Measurements from ENCODE around the gene WIPF2. TPM values are rescaled to one million over a fixed set of nuclear protein-coding genes. Genes with fewer than 3 reads are reported as not detected.

WIPF2 gene
- total RNA-seq, 1 donor from 2014 or later = 5.7 TPM

DNA sequence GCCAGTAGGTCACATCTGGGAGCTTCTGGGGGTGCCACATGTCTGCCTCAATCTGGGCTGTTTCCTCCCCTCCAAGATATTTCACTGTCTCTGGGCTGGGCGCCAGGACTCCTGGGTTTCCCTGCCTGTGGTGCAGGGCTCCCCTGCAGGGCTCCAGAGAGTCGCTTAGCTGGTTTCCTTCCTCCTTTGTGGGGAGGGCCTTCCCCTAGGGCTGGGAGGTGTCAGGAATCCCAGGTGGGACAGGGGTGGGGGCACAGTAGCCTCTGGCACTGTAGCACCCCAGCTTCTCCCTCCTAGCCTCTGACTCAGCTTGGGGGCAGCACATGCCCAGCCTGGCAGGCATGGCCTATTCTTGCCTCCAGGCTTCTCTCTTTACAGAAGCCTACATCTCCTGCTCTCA, 92.5 kb downstream of the WIPF2 start:
- Histone ChIP-seq H3K9ac (ENCODE audit: low read depth in 1 of 3, low read length in 3 of 3) (peak overlapping the region; percentile 76 to 90 (median 79)), H3K36me3 (ENCODE audit: control insufficient read depth in 3 of 3, insufficient read depth in 3 of 3, low read length in 3 of 3) (no peaks in the 10 kb centered on the region), H3K27ac (ENCODE audit: low read depth, low read length) (peak overlapping the region; percentile 99), H3K4me3 (ENCODE audit: low read length in 3 of 3) (peak overlapping the region in 2 of 3 donors; percentile 41 to 58), H3K9me3 (ENCODE audit: control insufficient read depth in 3 of 3, low read length in 3 of 3) (no peaks in the 10 kb centered on the region), H3K4me1 (ENCODE audit: control insufficient read depth in 3 of 3, insufficient read depth in 3 of 3, low read length in 3 of 3) (peaks cover 94 to 99% (median 94%) of the 10 kb centered on the region in 3 donors), H3K27me3 (ENCODE audit: control insufficient read depth in 3 of 3, insufficient read depth in 3 of 3, low read length in 3 of 3) (no peaks in the 10 kb centered on the region)

DNA sequence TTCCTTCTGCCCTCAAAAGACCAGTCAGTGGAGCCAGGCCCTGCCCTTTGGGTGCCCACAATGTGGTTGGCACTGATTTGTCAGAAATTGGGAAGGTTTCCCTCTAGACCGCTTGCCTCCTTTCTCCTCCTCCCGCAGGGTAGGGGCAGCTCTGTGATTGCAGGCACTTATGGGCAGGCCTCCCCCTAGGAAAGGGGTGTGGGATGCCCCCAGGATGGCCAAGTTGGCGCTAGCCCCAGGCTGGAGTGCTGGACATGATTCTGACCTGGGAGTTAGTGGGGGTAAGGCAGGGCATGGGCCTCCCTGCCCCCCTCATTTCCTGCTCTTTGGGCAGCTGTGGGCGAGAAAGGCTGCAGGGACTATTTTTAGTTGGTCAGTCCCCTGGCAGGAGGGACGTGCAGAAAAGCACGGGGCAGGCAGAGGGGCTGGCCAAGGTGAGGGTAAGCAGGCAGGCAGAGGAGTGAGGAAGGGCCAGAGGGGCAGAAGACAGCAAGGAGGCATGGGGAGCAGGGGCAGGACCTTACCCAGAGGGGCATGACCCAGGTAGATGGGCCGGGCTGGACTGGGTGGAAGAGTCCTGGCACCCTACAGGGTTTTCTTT, 93.1 kb downstream of the WIPF2 start:
- Histone ChIP-seq H3K4me1 (ENCODE audit: control insufficient read depth in 3 of 3, insufficient read depth in 3 of 3, low read length in 3 of 3) (peaks cover 95 to 99% (median 98%) of the 10 kb centered on the region in 3 donors), H3K4me3 (ENCODE audit: low read length in 3 of 3) (peak overlapping the region; percentile 38 to 58 (median 56)), H3K27me3 (ENCODE audit: control insufficient read depth in 3 of 3, insufficient read depth in 3 of 3, low read length in 3 of 3) (no peaks in the 10 kb centered on the region)

DNA sequence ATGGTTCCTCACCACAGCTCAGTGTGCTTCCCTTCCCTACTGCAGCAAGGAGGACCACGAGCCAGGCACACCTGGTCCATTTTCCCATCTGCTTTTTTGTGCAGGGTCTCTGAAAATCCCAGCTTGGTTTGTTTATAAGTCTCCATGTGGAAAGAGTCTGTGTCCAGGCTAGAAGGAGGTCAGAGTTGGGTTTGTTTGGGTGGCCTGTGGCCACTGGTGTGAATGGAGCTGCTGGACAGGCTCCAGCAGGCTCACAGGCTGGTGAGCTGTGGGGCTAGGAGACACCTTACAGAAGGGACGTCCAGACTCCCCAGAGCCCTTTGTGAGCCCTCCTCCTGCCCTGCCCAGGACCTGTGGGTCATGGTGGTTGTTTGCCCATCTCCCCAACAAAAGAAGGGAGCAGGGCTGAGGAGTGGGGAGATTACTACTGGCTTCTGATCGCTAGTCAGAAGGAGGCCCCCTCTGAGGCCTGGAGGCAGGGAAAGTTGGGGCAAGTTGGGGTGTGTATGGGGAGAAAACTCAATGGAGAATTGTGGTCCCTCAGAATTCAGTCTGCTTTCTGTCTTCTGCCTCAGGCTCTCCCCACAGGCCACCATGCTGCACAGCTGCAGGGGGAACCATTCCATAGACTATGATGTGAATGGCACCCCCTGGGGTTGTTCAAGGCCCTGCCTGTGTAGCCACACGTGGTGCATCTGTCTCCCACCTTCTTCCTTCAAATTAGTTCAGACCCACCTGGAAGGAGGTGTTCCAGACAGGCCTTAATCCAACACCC, 94.0 kb downstream of the WIPF2 start:
- Histone ChIP-seq H3K9ac (ENCODE audit: low read depth in 1 of 3, low read length in 3 of 3) (peak overlapping the region; percentile 76 to 90 (median 77)), H3K4me3 (ENCODE audit: low read length in 3 of 3) (peak overlapping the region; percentile 38 to 58 (median 56)), H3K27me3 (ENCODE audit: control insufficient read depth in 3 of 3, insufficient read depth in 3 of 3, low read length in 3 of 3) (no peaks in the 10 kb centered on the region), H3K27ac (ENCODE audit: low read depth, low read length) (peak overlapping the region; percentile 99), H3K9me3 (ENCODE audit: control insufficient read depth in 3 of 3, low read length in 3 of 3) (no peaks in the 10 kb centered on the region), H3K4me1 (ENCODE audit: control insufficient read depth in 3 of 3, insufficient read depth in 3 of 3, low read length in 3 of 3) (peaks cover 93 to 97% (median 96%) of the 10 kb centered on the region in 3 donors), H3K36me3 (ENCODE audit: control insufficient read depth in 3 of 3, insufficient read depth in 3 of 3, low read length in 3 of 3) (no peaks in the 10 kb centered on the region)

More for the DNA sequence above, 93.1 kb downstream of the WIPF2 start:
- Histone ChIP-seq H3K36me3 (ENCODE audit: control insufficient read depth in 3 of 3, insufficient read depth in 3 of 3, low read length in 3 of 3) (no peaks in the 10 kb centered on the region), H3K9me3 (ENCODE audit: control insufficient read depth in 3 of 3, low read length in 3 of 3) (no peaks in the 10 kb centered on the region), H3K27ac (ENCODE audit: low read depth, low read length) (peak overlapping the region; percentile 99), H3K9ac (ENCODE audit: low read depth in 1 of 3, low read length in 3 of 3) (peak overlapping the region; percentile 76 to 90 (median 79))

DNA sequence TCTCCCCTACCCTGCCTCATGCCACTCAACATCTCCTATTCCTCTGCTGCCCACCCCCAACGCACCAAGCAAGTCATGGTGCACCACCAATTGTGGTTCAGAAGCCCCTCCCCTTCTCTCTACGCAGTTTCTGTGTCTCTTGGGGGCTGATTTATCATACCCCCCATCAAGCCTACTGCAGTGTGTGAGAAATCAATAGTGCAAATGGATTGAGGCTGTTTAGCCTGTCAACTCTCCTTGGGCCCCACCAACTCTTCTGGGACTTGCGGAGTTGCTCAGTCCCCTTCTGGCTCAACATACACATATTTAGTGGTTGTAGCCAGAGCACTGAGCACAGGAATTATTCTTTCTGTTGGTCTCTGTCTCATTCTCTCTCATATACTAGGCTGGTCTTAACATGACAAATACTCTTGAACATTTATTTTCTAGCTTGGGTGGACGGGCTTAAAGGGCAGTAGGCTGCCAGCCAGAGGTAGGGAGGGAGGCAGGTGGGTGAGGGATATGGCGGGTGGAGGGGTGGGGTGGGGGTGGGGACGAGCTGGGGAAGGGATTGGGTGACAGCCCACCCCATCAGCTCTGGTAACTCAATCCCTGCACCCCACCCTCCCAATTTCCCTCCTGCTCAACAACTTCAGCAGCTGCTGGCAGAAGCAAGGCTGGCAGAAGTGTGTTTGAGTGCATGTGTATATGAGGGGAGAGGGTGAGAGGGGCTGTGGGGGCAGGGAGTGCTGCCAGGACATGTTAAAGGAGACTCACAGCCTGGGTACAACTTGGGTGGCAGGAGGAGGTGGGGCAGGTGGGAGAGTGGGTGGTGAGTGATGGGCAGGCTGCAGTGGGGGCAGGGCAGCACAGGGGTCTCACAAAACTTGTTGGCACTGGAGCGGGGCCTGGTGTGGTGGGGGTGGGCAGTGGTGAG, 94.8 kb downstream of the WIPF2 start:
- H3K36me3 ChIP-seq (ENCODE audit: control insufficient read depth in 3 of 3, insufficient read depth in 3 of 3, low read length in 3 of 3) = no peaks in the 10 kb centered on the region
- H3K9ac ChIP-seq (ENCODE audit: low read depth in 1 of 3, low read length in 3 of 3) = peak overlapping the region; percentile 76 to 90 (median 77)
- H3K4me3 ChIP-seq (ENCODE audit: low read length in 3 of 3) = peak overlapping the region in 2 of 3 donors; percentile 13 to 35
- H3K9me3 ChIP-seq (ENCODE audit: control insufficient read depth in 3 of 3, low read length in 3 of 3) = no peaks in the 10 kb centered on the region
- H3K27ac ChIP-seq (ENCODE audit: low read depth, low read length) = peak overlapping the region; percentile 99
- H3K4me1 ChIP-seq (ENCODE audit: control insufficient read depth in 3 of 3, insufficient read depth in 3 of 3, low read length in 3 of 3) = peaks cover 87 to 91% (median 90%) of the 10 kb centered on the region in 3 donors
- H3K27me3 ChIP-seq (ENCODE audit: control insufficient read depth in 3 of 3, insufficient read depth in 3 of 3, low read length in 3 of 3) = no peaks in the 10 kb centered on the region

DNA sequence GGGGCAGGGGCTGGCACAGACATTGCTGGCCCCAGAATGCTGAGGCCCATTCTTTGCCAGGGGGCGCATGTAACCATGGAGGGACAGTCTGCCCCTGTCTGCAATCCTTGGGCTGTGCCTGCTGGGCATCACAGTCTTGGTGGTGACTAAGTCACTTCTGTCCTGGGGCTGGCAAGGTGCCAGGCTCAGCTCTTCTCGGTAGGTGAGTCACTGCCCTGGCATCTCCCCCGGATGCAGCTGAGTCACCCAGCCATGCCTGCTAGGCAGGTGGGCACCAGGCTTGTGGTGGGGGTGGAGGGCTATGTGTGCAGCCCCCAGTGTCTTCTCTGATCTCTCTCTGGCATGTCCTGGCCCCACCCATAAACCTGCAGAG, 95.5 kb downstream of the WIPF2 start:
- Histone ChIP-seq H3K36me3 (ENCODE audit: control insufficient read depth in 3 of 3, insufficient read depth in 3 of 3, low read length in 3 of 3) (no peaks in the 10 kb centered on the region), H3K27ac (ENCODE audit: low read depth, low read length) (peak overlapping the region; percentile 99), H3K9me3 (ENCODE audit: control insufficient read depth in 3 of 3, low read length in 3 of 3) (no peaks in the 10 kb centered on the region), H3K27me3 (ENCODE audit: control insufficient read depth in 3 of 3, insufficient read depth in 3 of 3, low read length in 3 of 3) (no peaks in the 10 kb centered on the region), H3K9ac (ENCODE audit: low read depth in 1 of 3, low read length in 3 of 3) (peak overlapping the region in 2 of 3 donors; percentile 50 to 66), H3K4me1 (ENCODE audit: control insufficient read depth in 3 of 3, insufficient read depth in 3 of 3, low read length in 3 of 3) (peaks cover 84 to 89% (median 87%) of the 10 kb centered on the region in 3 donors), H3K4me3 (ENCODE audit: low read length in 3 of 3) (peak overlapping the region in 1 of 3 donors; percentile 35)

DNA sequence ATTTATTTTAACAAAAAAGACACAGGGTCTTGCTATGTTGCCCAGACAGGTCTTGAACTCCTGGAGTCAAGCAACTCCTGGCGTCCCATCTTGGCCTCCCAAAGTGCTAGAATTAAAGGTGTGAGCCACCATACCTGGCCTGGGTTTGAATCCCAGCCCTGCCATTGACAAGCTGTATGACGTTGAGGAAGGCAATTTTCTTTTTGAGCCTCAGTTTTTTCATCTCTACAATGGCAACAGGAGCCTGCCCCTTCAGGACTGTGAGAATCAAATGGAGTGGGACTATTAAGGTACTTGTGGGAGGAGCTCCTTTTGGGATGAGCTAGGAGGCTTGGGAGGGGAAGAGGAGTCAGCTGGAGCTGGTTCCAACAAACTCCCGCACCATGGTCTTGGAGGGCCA, 96.1 kb downstream of the WIPF2 start:
- H3K36me3 ChIP-seq (ENCODE audit: control insufficient read depth in 3 of 3, insufficient read depth in 3 of 3, low read length in 3 of 3) = no peaks in the 10 kb centered on the region
- H3K4me1 ChIP-seq (ENCODE audit: control insufficient read depth in 3 of 3, insufficient read depth in 3 of 3, low read length in 3 of 3) = peaks cover 83 to 88% (median 86%) of the 10 kb centered on the region in 3 donors
- peak overlapping the region; percentile 99 for H3K27ac ChIP-seq (ENCODE audit: low read depth, low read length)
- H3K9ac ChIP-seq (ENCODE audit: low read depth in 1 of 3, low read length in 3 of 3) = peak overlapping the region in 2 of 3 donors; percentile 98 to 99
- no peaks in the 10 kb centered on the region for H3K9me3 ChIP-seq (ENCODE audit: control insufficient read depth in 3 of 3, low read length in 3 of 3)
- no peaks in the 10 kb centered on the region for H3K27me3 ChIP-seq (ENCODE audit: control insufficient read depth in 3 of 3, insufficient read depth in 3 of 3, low read length in 3 of 3)
- H3K4me3 ChIP-seq (ENCODE audit: low read length in 3 of 3) = no peak overlapping the region

DNA sequence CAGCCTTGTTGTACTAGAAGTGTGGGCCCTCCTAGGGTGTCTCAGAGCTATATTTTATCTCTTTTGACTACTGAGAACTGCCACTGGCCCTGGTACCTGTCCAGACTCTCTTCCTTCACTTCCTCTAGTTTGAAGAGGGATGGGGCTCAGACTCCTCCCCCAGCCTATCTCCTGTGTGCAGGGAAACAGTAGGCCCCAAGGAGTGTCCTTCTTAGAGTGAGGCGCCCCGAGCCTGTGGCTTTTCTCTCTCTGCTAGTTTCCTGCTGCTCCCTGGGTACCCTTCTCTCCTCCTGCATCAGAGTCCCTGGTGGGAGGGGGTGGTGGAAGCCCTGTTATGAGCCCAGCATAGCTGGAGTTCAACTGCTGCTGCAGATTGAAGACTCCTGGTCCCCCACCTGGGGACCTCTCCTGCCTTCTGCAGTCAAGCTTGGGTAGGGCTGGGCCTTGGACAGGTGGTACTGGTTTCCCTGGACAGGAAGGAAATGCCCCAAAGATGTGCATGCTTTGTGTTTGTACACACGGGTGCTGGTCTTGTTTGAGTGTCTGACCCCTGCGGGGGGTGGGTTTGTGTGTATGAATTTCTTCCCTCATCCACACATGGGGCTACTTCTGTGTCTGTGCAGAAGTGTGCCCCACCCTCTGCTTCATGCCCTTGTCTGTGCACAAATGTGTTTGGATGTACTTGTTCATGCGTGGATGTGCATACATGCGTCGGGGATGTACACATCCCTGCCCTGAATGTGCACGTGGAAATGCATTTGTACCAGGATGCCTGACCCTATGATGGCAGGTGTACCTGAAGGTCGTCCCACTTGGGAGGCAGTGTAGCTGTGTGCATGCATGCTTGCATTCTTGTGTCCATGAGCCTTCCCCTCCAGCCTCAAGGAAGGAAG, 96.8 kb downstream of the WIPF2 start:
- peaks cover 83 to 88% (median 86%) of the 10 kb centered on the region in 3 donors for H3K4me1 ChIP-seq (ENCODE audit: control insufficient read depth in 3 of 3, insufficient read depth in 3 of 3, low read length in 3 of 3)
- H3K9ac ChIP-seq (ENCODE audit: low read depth in 1 of 3, low read length in 3 of 3) = peak overlapping the region; percentile 91 to 99 (median 98)
- H3K27me3 ChIP-seq (ENCODE audit: control insufficient read depth in 3 of 3, insufficient read depth in 3 of 3, low read length in 3 of 3) = no peaks in the 10 kb centered on the region
- peak overlapping the region; percentile 99 for H3K27ac ChIP-seq (ENCODE audit: low read depth, low read length)
- H3K4me3 ChIP-seq (ENCODE audit: low read length in 3 of 3) = peak overlapping the region; percentile 38 to 65 (median 40)
- no peaks in the 10 kb centered on the region for H3K36me3 ChIP-seq (ENCODE audit: control insufficient read depth in 3 of 3, insufficient read depth in 3 of 3, low read length in 3 of 3)
- no peaks in the 10 kb centered on the region for H3K9me3 ChIP-seq (ENCODE audit: control insufficient read depth in 3 of 3, low read length in 3 of 3)

DNA sequence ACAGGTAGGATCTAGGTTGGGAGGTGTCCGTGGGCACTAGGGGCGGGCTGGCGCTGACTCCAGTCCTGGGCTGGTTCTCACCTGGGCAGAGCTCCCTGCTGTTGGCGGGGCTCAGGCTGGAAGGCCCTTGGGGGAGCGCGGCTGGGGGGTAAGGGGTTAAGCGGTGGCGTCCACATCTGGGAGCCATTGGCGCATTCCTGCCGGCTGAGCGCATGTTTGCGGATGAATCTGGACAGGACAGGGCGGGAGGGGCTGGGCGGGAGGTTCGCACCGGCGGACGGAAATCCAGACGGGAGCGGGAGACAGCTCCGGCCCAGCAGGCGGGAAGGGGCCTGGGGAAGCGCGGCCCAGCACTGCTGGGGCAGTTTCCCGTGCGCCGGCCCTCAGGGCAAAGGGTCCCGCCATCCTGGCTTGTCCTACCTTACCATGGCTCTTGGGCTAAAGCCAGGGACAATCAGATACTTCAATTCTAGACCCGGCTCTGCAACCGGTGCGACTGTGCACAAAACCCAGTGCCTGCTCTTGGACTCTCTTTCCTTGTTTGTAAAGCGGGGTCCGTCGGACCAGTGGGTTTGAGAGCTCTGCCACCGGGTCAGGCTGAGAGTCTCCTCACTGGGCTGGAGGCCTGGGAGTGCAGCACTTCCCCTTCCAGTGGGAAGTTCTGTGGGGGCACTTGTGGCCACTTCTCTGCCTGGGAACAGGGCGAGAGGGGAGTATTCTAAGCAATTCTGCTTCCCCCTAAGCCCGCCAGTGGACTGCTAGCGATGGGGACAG, 97.7 kb downstream of the WIPF2 start:
- Histone ChIP-seq H3K4me3 (ENCODE audit: low read length in 3 of 3) (peak overlapping the region; percentile 44 to 93 (median 85)), H3K9me3 (ENCODE audit: control insufficient read depth in 3 of 3, low read length in 3 of 3) (no peaks in the 10 kb centered on the region), H3K36me3 (ENCODE audit: control insufficient read depth in 3 of 3, insufficient read depth in 3 of 3, low read length in 3 of 3) (no peaks in the 10 kb centered on the region), H3K27me3 (ENCODE audit: control insufficient read depth in 3 of 3, insufficient read depth in 3 of 3, low read length in 3 of 3) (no peaks in the 10 kb centered on the region), H3K9ac (ENCODE audit: low read depth in 1 of 3, low read length in 3 of 3) (peak overlapping the region; percentile 91 to 99 (median 98)), H3K4me1 (ENCODE audit: control insufficient read depth in 3 of 3, insufficient read depth in 3 of 3, low read length in 3 of 3) (peaks cover 83 to 88% (median 86%) of the 10 kb centered on the region in 3 donors), H3K27ac (ENCODE audit: low read depth, low read length) (peak overlapping the region; percentile 99)

Data from skeletal muscle tissue (tissue), 4 donors.